Vagina (tissue), 2 donors: Measurements from ENCODE around the gene LPP. TPM values are rescaled to one million over a fixed set of nuclear protein-coding genes. Genes with fewer than 3 reads are reported as not detected.

Experiments
- DNase-seq, 2 donors: peaks; one replicate each; pipeline ENCODE4 v3.0.0-alpha.2; 2017; ENCODE audit errors: extremely low spot score in 2 of 2
- H3K27ac ChIP-seq: fragments of 200-600 bp; sonication (generic); one replicate; pipeline ENCODE4 v1.5.1; 2019
- H3K27me3 ChIP-seq: fragments of 200-600 bp; sonication (generic); one replicate; pipeline ENCODE4 v1.5.1; 2019
- H3K36me3 ChIP-seq, 2 donors: fragments of 200-600 bp; sonication (generic); one replicate each; pipeline ENCODE4 v1.5.1; 2017 to 2019
- H3K4me1 ChIP-seq: fragments of 200-600 bp; sonication (generic); one replicate; pipeline ENCODE4 v1.5.1; 2019
- H3K4me3 ChIP-seq, 2 donors: fragments of 200-600 bp; sonication (generic); 1 replicate in 1 of 2; 2 replicates in 1 of 2; pipeline ENCODE4 v1.5.1; 2016 to 2019
- H3K9me3 ChIP-seq: fragments of 200-600 bp; sonication (generic); one replicate; pipeline ENCODE4 v1.5.1; 2019
- POLR2A ChIP-seq, 2 donors: fragments of 450-650 bp; IDR thresholded peaks; one replicate each; pipeline ENCODE4 v1.6.1; 2017; ENCODE audit warnings: antibody characterized with exemption in 2 of 2, mild to moderate bottlenecking in 2 of 2, moderate library complexity in 2 of 2
- POLR2AphosphoS5 ChIP-seq, 2 donors: sonication (generic); formaldehyde crosslinking; IDR thresholded peaks; one replicate each; pipeline ENCODE4 v1.9.0; 2017; ENCODE audit warnings: antibody characterized with exemption in 2 of 2, mild to moderate bottlenecking in 2 of 2, low read depth in 1 of 2; ENCODE audit not compliant: insufficient read depth in 1 of 2
- intact Hi-C: fragments of 100-400 bp; cut with DNase I; formaldehyde crosslinking; loops from one replicate; pipeline ENCODE4 v1.15.1; 2023
- total RNA-seq: library from RNA; depleted of rRNA; stranded (reverse); fragments of >200 nt; gene quantifications from one replicate; pipeline ENCODE4 v1.2.3, GENCODE V29; 2016
- TF ChIP-seq, protein P1 (sequence below), 3 experiments: fragments of 450-650 bp in 2 of 3; fragments of 200-600 bp in 1 of 3; sonication (generic) in 1 of 3; IDR thresholded peaks; one replicate each; pipeline ENCODE4 v1.5.1; 2017 to 2019; ENCODE audit warnings: antibody characterized with exemption in 3 of 3, mild to moderate bottlenecking in 2 of 3, moderate library complexity in 2 of 3

LPP gene
- total RNA-seq, 1 donor from 2014 or later, result 248 TPM

DNA sequence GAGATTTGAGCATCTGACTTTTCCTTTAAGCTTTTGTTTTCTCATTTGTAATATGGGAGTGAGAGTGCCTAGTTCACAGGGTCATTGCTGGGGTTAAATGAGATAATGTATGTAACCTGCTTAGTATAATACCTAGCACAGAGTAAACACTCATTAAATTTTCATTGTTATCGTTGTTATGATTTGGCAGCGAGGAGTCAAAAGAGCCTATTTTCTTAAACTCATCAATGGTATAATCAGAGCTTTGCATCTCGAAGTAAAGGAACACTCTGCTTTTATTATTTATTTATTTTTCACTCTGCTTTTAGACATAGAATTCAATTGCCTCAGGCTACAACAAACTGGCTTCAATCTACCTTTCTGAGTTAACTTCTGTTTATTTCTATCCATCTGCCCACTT lies 52.8 kb downstream of the LPP start:
- Histone ChIP-seq H3K27ac (no peak overlapping the region), H3K9me3 (no peaks in the 10 kb centered on the region), H3K27me3 (no peaks in the 10 kb centered on the region), H3K36me3 (no peaks in the 10 kb centered on the region), H3K4me1 (peaks cover 12% of the 10 kb centered on the region), H3K4me3 (no peak overlapping the region)
- no peak for DNase-seq
- intact Hi-C loops, result no loop called here
- TF ChIP-seq POLR2AphosphoS5 (IDR thresholded peaks at IDR 0.05; ENCODE audit: insufficient read depth in 1 of 2, low read depth in 1 of 2) (no peak), POLR2A (IDR thresholded peaks at IDR 0.05) (no peak)
- TF ChIP-seq, protein P1, sequence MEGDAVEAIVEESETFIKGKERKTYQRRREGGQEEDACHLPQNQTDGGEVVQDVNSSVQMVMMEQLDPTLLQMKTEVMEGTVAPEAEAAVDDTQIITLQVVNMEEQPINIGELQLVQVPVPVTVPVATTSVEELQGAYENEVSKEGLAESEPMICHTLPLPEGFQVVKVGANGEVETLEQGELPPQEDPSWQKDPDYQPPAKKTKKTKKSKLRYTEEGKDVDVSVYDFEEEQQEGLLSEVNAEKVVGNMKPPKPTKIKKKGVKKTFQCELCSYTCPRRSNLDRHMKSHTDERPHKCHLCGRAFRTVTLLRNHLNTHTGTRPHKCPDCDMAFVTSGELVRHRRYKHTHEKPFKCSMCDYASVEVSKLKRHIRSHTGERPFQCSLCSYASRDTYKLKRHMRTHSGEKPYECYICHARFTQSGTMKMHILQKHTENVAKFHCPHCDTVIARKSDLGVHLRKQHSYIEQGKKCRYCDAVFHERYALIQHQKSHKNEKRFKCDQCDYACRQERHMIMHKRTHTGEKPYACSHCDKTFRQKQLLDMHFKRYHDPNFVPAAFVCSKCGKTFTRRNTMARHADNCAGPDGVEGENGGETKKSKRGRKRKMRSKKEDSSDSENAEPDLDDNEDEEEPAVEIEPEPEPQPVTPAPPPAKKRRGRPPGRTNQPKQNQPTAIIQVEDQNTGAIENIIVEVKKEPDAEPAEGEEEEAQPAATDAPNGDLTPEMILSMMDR (IDR thresholded peaks at IDR 0.05), result no peak

DNA sequence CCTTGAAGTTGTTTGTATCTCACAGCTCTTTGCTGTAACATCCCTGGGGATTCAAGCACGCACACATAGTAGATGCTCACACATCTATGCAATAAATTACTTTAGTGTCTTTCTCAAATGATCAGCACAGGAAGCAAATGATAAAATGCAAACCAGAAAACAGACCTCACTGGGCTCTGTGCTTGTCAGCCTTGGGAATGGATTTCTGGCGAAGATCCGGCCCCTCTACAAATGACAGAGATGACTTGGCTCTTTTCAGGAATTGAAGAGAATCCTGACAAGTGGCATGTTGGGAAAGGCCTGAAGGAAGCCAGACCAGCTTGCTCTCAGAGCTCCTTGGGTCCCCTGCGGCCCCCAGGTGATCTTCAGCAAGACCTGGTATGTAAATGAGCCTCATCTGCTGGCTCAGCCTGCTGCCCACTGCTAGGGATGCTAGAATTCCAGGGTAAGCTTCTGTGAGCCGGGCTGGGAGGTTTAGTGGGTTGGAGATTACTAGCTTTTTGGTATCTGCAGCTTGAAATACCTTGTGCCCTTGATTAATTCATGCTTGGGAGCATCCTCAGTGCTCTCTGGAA lies 54.1 kb downstream of the LPP start:
- TF ChIP-seq POLR2A (IDR thresholded peaks at IDR 0.05) (no peak), POLR2AphosphoS5 (IDR thresholded peaks at IDR 0.05; ENCODE audit: insufficient read depth in 1 of 2, low read depth in 1 of 2) (no peak)
- TF ChIP-seq, protein P1 (IDR thresholded peaks at IDR 0.05), result no peak
- intact Hi-C loops, result no loop called here

DNA sequence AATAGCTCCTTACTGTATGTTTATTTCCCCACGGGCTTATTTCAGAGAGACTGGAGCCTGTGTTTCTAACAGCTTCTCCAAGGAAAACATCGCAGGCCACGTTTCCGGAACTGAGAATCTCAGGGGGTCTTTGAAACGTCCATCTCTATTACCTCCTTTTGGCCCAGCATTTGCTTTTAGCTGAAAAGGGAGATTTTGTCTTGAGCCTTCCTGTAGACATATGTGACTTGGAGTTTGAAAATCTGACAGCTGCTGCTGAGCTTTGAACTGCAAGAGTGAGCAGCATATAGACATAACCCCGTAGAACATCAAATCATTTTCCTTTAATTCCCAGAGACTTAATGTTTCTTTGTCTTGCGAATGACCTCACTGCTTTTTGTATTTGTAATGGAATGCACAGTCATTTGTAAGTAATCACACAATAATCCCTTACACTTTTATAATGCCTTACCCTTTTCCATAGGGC lies 54.6 kb downstream of the LPP start:
- H3K36me3 ChIP-seq, result no peaks in the 10 kb centered on the region
- DNase-seq, result no peak
- H3K27me3 ChIP-seq, result no peaks in the 10 kb centered on the region
- H3K4me3 ChIP-seq, result no peak overlapping the region
- H3K27ac ChIP-seq, result no peak overlapping the region
- H3K4me1 ChIP-seq, result peaks cover 24% of the 10 kb centered on the region
- TF ChIP-seq POLR2A (IDR thresholded peaks at IDR 0.05), result no peak
- TF ChIP-seq, protein P1 (IDR thresholded peaks at IDR 0.05), result no peak
- no peak for TF ChIP-seq POLR2AphosphoS5 (IDR thresholded peaks at IDR 0.05; ENCODE audit: insufficient read depth in 1 of 2, low read depth in 1 of 2)
- no peaks in the 10 kb centered on the region for H3K9me3 ChIP-seq
- intact Hi-C loops, result no loop called here

More for the DNA sequence above, 54.1 kb downstream of the LPP start:
- Histone ChIP-seq H3K27ac (no peak overlapping the region), H3K36me3 (no peaks in the 10 kb centered on the region), H3K4me3 (no peak overlapping the region), H3K4me1 (peaks cover 24% of the 10 kb centered on the region), H3K9me3 (no peaks in the 10 kb centered on the region), H3K27me3 (no peaks in the 10 kb centered on the region)
- DNase-seq, result no peak

DNA sequence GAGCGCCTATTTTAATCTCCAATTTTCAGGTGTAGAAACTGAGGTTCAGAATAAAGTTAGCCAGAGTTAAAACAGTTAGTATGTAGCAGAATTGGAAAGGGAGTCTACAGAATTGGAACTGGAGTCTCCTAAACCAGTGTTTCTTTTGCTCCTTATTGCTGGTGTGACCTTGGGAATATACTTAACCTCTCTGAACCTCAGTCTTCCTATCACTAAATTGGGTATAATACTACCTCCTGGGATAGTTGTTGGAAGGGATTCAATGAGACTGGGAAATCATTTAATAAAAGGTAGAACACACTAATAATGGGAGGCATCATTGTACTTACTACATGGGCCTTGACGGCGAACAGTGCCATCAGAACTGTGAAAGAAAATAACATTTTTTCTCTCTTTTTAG lies 55.1 kb downstream of the LPP start:
- Histone ChIP-seq H3K27ac (no peak overlapping the region), H3K27me3 (no peaks in the 10 kb centered on the region), H3K4me1 (peaks cover 24% of the 10 kb centered on the region), H3K9me3 (no peaks in the 10 kb centered on the region), H3K36me3 (no peaks in the 10 kb centered on the region), H3K4me3 (no peak overlapping the region)
- intact Hi-C loops, result no loop called here
- TF ChIP-seq POLR2A (IDR thresholded peaks at IDR 0.05) (no peak), POLR2AphosphoS5 (IDR thresholded peaks at IDR 0.05; ENCODE audit: insufficient read depth in 1 of 2, low read depth in 1 of 2) (no peak)
- TF ChIP-seq, protein P1 (IDR thresholded peaks at IDR 0.05), result no peak
- no peak for DNase-seq

DNA sequence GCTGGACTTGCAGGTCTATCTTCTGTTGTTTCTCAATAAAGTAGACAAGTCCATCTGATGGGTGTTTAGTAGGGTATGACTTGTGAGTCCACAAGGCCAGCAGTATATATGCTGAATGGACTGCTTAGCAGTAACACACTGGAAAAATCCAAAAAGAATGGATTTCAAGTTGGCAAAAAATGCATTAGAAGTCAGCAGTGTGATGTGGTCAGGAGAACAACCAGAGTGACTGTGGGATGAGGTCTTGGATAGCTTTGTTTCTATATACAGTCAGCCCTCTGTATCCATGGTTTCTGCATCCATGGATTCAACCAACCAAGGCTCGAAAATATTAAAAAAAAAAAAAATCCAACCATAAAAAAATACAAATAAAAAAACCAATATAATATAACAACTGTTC lies 55.8 kb downstream of the LPP start:
- no peak overlapping the region for H3K4me3 ChIP-seq
- no peak for DNase-seq
- no peaks in the 10 kb centered on the region for H3K27me3 ChIP-seq
- intact Hi-C loops, result loop anchor here (10.0 kb wide), 1 partner anchor 55 kb away; no protein-coding TSS in a partner anchor
- TF ChIP-seq, protein P1 (IDR thresholded peaks at IDR 0.05), result no peak
- TF ChIP-seq POLR2AphosphoS5 (IDR thresholded peaks at IDR 0.05; ENCODE audit: insufficient read depth in 1 of 2, low read depth in 1 of 2) (no peak), POLR2A (IDR thresholded peaks at IDR 0.05) (no peak)
- H3K4me1 ChIP-seq, result peaks cover 24% of the 10 kb centered on the region
- no peaks in the 10 kb centered on the region for H3K9me3 ChIP-seq
- H3K27ac ChIP-seq, result no peak overlapping the region
- no peaks in the 10 kb centered on the region for H3K36me3 ChIP-seq
